Activated gamma-delta T cell (primary cell): ENCODE results near the gene PDIK1L.

Experiments
- DNase-seq: peaks from one replicate; lab custom pipeline; 2025; lab: John Stamatoyannopoulos, UW

PDIK1L gene

DNA sequence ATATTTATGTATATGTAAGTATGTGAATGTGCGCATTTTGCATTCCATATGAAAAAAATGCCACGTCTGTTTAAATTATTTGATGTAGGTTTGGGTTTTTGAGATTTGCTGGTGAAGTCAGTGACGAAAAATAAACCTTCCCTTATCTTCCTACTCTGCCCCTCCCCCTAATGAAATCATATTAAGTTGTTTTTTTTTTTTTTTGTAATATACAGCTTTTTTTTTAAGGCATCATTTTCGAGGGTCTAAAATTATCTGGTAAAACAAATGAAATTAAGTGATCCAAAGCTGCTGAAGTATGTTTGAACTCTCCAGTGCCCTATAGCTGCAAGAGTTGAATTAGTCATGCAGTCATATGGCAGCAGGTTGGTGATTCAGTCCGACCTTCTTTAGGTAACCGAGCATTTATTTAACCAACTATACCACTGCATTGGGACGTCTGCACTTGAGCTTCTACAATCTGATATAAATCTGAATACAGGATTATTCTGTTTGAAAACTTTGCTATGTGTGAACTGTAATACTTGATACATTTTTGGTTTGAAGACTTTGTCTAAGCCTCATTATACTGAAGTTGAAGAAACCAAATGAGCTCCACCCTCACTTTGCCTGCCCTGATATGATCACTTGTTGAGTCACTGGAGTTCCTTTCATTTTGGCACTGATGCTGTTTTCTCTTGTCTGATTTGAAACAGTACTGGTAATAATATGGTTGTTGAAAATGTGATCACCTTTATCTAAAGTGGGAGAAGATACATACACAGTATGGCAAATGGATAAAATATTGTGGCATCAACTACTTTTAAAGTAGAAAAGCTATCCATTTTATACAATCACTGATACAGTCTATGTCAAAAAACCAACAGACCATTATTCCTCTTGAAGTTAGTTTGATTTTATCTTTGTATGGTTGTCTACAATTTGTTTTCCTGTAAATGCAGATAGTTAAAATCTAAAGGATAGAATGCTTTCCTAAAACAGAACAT lies 11.7 kb downstream of the PDIK1L start:
- DNase-seq, result no peak

DNA sequence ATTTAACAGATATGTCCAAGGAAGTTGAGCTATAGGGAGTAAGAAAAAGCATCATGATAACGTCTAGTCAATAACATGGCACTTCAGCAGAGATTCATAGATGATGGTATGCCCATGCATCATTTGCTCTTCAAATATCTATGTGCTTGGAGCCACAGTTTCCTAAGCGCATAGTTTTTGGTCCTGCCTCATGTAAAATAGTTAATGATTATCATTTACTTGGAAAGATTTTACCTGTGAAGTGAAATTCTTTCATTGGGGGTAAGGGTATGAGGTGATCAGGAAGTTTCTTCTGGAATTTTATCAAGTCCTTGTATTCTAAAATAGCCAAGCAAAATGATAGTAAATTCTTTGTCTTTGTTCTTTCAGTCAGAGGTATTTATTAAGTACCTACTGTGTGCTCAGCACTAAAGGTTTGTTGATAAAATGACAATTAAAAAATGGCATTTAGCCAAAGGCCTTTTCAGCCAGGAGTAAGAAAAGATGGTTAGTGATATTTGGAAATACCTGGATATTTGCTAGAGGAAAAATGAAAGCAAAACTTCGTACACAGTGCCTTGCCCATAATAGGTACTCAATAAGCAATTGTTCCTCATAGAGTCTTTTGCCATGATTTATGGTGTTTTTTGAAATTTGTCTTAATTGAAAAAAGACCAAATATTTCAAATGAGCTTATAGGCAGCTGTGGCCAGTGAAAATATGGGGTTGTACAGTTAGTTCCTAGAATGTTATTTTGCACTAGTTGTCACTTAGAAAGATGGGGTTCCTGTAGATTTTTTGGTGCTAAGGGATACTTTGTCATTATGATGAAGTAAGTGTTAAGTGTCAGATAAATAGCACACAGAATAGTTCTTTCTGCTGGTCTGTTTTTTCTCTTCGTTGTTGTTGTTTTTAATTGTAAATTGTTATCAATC lies 13.1 kb downstream of the PDIK1L start:
- no peak for DNase-seq

DNA sequence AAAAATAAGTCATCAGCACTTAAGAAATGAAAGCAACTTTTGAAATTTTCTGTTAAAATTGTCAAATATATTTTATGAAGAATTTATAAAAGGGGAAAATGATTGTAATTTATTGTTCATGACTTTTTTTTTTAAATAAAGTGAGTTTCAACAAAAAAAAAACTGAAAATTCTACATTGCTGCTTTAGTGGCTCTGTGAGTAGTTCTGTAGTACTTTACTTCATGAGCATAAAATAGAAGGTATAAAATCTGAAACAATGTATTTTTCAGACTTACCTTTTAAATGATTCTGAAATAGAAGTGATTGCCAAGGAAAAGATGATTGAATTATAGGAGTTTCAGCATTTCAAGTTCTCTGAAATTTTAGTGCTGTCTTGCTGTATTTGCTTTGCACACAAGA lies 13.8 kb downstream of the PDIK1L start:
- no peak for DNase-seq

DNA sequence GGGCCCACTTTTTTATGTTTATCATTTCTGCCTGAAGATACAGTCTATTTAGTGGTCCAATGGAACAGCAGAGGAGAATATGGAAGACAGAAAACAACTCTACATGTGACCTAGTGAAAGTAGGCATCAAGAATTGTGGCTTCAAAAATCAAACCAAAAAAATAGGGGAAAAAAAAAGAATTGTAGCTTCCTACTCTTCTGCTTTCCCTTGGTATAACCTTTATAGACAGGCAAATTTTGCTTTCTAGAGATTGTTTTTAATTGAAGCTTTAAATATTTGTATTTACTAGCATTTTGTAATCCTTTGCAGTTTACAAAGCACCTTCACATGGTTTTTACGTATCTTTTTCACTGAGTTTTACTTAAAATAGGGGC lies 14.3 kb downstream of the PDIK1L start:
- no peak for DNase-seq

DNA sequence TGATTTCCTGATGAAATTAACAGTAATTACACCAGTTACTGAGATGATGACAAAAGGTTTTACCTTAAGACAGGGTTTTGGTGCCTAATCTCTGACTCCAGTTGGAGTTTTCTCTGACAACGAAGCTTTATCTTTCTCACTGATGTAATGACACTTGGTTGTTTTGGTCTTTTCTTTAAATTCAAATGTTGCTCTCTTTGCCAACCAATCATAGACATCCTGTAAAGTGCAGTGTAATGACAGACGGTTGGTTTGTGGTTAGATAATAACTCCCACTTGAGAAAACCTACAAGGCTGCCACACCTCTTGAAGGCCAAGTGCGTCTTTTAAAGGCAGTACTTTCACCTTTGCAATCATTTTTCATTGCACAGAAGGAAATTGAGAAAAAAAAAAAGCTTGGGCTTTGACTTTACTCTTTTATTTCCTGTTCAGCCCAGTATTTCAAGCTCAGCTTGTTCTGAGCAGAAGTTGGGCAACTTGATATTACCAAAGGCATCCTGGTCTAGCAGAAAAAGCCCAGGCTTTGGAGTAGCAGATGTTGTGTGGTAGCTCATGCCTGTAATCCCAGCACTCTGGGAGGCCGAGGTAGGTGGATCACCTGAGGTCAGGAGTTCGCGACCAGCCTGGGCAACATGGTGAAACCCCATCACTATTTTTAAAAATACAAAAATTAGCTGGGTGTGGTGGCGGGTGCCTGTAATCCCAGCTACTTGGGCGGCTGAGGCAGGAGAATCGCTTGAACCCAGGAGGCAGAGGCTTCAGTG lies 14.9 kb downstream of the PDIK1L start:
- DNase-seq, result no peak

DNA sequence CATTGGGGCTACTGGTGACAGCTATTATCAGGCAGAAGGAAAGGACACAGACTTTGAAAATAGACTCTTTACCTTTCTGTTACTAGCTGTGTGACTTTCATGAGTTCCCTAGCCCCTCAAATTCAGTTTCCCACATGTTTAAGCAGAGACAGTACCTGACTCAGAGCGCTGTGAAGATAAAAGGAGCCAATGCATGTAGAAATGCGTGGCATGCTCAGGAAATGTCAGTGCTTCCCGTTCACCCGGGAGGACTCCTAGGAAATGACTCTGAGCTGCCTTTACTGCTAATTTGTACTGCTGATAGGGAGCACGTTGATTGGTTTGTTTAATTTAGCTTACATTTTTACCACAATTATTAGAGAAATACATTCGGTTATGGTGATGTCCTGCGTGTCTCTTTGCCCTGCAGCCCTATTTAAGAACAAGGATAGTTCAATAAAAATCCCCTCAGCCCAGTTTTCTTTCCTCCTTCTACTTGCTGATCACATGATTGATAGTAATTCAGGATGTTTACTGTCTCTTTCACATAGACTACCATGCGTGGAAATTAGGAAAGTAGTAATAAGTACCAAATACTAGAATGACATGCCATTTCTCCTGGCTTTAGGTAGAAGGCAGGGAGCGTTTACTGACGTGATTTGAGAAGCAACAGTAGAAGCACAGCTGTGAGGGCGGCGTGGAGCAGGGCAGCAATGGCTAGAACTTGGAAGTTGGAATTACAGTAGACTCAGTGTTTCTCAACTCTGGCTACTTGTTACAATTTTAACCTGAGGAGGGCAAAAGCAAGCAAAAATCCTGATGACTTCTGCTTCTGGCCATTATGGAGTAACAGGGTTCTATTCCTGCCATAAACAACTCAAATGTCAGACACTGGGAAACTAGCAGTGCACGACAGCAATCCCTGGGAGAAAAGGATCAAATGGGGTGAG lies 15.9 kb downstream of the PDIK1L start:
- no peak for DNase-seq

DNA sequence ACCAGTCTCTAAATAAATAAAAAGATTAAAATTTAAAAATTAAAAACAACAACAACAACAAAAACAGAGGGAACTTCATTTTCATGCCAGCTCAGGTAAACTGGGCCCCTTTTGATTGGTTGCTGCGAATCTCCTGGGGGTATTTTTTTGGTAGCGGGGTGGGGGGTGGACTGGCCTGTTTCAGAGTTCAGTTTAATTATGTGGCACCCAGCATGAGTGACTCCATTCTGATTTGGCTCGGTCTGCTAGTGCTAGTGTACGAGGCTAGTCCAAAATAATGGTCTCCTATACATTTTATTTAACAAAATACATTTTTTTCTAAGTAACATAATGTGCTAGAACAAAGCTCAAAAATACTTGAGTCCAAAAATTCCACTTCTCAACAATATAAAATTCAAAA lies 18.2 kb downstream of the PDIK1L start:
- DNase-seq, result no peak

DNA sequence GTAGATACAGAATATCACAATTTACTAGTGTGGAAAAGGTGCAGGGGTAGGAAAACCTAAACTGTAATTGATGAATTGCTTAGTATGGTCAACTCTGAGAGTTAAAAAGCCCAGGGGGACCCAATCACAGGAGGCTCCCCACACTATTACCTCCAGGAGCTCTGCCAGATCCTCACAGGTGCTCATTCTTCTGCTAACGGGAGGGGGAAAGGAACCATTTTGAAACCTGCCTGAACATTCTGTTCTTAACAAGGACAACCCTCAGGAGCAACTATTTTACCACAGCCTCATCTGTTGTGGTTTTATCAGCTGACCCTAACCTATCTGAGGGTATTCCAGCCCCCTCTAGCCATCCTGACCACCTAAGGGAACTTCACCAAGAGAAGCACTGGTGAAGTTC lies 19.1 kb downstream of the PDIK1L start:
- DNase-seq, result no peak

DNA sequence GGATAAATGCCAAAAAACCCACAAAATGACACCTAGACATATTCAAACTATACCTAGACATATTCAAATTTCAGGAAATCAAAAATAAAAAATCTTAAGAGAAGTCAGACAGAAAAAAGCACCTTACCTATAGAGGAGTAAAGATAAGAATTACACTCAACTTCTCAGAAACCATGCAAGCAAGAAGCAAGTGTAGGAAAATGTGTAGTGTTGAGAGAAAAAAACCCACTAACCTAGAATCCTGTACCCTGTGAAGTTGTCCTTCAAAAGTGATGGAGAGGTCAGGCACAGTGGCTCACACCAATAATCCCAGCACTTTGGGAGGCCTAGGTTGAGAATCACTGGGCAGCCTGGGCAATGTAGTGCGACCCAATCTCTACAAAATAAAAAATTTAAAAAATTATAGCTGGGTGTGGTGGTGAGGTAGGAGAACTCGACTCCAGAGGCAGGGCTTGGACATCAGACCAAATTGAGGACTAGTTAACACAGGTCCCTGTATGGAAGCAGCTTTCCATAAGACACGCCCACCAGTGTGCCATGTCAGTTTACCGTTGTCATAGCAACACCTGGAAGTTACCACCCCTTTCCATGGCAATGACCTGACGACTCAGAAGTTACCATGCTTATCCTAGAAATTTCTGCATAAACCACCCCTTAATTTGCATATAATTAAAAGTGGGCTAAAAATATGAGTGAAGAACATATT lies 20.7 kb downstream of the PDIK1L start:
- DNase-seq, result no peak

DNA sequence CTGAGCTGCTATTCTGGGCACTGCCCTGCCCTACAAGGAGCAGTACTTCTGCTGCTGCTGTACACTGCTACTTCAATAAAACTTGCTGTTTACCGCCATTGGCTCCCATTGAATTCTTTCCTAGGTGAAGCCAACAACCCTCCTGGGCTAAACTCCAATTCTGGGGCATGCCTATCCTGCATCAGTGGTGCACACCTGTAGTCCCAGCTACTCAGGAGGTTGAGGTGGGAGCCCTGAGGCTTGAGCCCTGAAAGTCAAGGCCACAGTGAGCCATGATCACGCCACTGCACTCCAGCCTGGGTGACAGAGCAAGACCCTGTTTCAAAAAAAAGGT lies 21.2 kb downstream of the PDIK1L start:
- no peak for DNase-seq

DNA sequence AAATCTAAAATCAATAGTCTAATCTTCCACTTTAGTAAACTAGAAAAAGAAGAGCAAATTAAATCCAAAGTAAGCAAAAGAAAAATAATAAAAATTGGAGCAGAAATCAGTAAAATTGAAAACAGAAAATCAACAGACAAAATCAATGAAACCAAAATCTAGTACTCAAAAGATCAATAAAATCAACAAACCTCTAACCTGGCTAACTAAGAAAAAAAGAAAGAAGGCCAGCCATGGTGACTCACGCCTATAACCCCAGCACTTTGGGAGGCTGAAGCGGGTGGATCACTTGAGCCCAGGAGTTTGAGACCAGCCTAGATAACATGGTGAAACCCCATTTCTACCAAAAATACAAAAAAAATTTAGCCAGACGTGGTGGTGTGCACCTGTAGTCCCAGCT lies 22.8 kb downstream of the PDIK1L start:
- DNase-seq, result no peak

DNA sequence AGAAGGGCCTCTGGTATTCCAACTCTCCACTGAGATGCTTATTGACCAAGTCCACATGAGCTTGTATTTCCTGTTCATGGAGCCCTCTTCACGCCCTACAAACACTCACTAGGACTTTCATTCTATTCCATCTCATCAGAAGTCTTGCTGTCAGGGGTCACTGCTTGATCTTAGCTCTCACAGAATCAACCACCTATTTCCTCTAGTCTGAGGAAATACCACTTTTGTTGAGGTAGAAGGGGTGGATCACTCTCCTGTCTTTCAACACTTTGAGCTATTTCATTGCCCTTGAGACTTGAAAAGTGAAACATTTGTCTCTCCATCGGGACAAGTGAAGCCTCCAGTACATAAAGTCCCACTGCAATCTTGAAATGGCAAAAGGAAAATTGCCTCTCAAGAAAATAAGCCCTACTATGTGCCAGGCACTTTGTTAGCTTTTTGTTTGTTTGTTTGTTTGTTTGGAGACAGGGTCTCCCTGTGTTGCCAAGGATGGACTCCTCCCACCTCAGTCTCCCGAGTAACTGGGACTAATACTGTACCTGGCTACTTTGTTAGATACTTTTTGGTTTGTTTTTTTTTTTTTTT lies 27.4 kb downstream of the PDIK1L start:
- DNase-seq, result no peak

DNA sequence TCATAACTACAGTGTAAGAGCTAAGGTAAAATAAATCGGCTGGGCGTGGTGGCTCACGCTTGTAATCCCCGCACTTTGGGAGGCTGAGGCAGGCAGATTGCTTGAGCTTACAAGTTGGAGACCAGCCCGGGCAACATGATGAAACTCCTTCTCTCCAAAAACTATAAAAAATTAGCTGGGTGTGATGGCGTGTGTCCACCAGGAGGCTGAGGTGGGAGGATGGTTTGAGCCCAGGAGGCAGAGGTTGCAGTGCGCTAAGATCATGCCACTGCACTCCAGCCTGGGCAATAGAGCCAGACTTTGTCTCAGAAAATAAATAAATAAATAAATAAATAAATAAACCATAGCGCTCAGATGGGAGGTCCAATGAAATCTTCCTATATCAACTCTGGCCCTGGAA lies 30.5 kb downstream of the PDIK1L start:
- DNase-seq, result no peak

DNA sequence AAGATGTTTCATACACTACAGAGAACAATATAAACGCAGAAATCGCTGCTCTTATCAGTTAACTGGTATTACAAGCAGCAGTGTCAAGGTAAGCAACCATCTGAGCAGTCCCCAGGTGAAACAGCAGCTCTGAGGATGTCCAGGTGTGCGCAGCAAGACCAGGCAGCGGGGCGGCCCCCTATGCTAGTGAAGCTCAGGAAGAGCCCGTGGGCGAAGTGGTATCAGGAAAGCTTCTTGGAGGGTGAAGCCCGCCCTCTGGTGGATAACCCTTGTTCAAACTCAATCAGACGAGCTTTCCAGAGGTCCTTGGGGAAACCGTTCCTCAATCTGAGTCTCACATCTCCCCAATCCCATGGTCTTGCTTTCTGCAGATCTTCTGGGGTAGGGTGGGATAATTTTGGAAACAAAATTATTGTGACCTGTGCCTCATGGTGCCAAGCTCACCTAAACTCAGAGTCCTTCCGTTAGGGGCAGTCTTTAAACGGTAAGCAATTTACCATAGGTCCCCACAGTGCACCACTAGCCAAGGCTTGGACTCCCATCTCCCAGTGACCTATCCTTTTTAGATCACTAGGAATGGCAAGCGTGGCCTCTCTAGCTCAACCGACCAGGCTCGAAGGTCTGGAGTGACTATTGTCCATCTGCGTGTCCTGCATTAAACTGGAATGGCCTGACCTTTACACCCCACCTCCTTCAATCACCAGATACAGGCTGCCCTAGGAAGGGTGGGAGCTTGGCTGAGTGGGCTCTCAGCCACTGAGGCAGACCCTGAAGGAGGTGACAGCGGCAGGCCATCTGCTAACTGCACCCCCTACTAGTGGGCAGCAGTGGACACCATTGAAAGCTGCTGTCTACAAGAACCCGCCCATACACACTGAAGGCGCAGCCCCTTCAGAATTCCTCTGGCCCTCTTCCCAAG lies 33.7 kb downstream of the PDIK1L start:
- DNase-seq, result no peak

DNA sequence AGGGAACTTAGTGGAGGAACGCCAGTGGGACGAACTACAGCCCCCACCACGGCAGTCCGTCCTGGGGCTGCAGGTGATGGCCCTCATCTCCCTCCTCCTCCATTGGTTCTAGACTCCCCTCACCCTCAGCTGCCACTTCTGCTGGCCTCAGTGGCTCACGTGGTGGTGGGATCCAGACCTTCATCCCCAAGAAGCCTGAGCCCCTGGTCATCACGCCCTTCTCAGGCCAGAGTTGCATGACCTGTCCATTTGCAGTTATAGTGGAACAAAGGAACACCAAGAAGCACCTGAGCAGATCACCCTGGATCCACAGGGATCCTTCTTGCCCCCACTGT lies 34.3 kb downstream of the PDIK1L start:
- DNase-seq, result no peak

DNA sequence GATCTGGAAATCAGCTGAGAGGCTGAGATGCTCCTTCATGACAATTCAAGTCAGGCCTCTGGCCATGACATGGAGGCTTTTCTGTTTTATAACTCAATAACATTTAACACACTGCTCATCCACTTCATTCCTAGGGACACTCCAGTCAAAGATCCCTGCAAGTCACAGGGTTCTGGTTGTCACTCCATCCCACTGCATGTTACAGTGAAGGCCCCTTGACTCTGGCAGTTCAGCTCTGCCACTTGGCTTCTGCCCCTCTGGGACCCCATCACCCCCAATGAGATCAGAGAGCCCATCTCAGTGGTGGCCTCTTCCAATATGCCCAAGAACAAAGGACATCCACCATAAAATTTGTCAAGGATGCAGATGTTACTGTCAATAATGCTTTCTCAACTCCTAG lies 37.3 kb downstream of the PDIK1L start:
- no peak for DNase-seq

DNA sequence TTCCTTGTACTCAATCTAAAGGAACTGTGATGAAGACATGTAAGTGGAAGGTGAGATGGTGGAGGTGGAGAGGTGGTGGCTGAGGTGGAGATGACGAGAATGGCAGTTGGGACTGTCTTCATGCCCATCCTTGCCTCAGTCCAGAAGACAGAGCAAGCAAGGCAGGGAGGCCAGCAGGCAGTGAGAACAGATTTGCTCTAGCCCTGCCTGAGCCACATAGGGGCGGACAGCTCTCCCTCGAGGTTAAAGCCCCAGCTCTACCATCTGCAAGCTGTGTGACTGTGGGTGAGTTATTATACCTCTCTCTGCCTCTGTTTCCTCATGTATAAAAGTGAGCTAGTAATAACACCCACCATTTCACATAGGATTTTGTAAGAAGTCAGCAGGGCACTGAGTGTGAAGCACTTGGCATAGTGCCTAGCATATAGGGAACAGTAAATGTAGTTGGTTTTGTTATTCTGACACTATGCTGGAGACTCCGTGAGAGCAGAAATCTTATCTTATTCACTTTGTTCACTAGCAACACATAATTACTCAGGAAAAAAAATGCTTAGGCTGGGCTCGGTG lies 42.4 kb downstream of the PDIK1L start:
- DNase-seq, result no peak

DNA sequence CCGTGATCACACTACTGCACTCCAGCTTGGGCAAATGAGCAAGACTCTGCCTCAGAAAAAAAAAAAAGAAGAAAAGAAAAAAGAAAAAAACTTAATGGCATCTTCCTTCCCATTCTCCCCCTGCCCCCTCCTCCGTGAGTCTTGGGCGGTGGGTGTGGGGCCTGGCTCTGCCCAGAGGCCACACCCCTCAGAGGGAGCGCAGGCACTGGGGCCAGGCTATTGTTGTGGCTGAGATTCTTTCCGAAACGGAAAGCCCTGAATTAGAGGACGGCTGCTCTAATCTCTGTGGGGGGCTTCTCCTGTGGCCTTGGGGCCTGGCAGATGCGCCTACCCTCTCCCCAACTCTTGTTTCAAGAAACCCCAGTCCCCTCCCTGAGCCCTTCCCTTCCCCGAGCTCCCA lies 43.1 kb downstream of the PDIK1L start:
- DNase-seq, result no peak
